Astrocyte of the spinal cord (primary cell): ENCODE data around the gene MEIS1.
A peak's percentile ranks its signal among the peaks of the same experiment; 100 is the strongest.

Experiments used
- DNase-seq: peaks from one replicate; pipeline ENCODE4 v3.0.0; 2011; ENCODE audit warnings: low read depth, low spot score
- H3K4me3 ChIP-seq: 2 replicates; pipeline ENCODE4 v1.5.1; 2011; ENCODE audit warnings: low read depth, mild to moderate bottlenecking, low read length, moderate library complexity
- in situ Hi-C: cut with HindIII; loops from 2 replicates; pipeline ENCODE4 v1.10.0; 2017; ENCODE audit warnings: low sequenced_read_pairs
- TF ChIP-seq, protein P1 (sequence below): IDR thresholded peaks from 2 replicates; pipeline ENCODE4 v1.5.1; 2012; ENCODE audit warnings: low read depth, mild to moderate bottlenecking, low read length, inconsistent platforms

Gene MEIS1

DNA sequence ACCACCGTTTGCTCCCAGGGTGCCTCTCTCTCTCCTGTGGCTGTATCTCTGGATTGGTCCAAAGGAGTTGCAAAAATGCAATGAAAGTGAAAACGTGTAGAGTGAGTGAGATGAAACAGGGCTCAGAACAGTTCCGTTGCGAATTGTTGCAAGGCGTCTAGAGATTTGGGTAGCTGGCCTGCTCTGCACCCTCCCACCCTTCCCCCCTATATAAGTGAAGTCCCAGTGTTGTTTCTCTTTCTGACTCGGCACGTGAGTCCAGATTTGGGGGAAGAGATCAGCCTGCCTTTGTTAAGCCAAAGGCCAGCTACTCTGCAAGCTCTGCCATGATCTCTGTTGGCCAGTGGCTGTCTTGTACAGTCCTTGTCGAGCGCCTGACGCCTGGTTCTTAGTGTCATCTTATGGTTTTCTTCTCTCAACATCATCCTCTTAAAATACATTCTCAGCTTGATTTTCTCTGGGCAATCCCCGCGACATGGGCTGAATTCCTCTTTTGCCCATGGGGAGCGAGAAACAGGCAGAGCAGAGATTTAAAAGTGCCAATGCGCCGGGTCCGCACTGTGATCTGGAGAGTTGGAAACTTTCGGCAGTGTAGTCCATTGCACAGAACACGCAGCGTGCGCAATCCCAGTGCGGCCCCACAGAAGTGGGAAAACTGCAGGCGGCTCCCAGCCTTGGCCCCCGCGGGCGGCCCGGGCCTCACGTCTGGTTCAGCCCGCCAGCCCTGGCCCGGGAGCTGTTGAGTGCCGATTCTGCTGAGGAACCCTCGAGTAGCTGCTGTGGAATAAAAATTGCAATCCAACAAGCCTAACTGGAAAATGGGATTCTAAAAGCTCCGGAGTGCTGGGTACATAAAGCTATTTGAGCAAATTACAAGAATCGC, 9.3 kb downstream of the MEIS1 start:
- in situ Hi-C loops: loop anchor here (25.0 kb wide), 1 partner anchor 118 kb away; no protein-coding TSS in a partner anchor
- DNase-seq: peak; percentile 75
- H3K4me3 ChIP-seq: peak overlapping the region; percentile 30
- TF ChIP-seq, protein P1, sequence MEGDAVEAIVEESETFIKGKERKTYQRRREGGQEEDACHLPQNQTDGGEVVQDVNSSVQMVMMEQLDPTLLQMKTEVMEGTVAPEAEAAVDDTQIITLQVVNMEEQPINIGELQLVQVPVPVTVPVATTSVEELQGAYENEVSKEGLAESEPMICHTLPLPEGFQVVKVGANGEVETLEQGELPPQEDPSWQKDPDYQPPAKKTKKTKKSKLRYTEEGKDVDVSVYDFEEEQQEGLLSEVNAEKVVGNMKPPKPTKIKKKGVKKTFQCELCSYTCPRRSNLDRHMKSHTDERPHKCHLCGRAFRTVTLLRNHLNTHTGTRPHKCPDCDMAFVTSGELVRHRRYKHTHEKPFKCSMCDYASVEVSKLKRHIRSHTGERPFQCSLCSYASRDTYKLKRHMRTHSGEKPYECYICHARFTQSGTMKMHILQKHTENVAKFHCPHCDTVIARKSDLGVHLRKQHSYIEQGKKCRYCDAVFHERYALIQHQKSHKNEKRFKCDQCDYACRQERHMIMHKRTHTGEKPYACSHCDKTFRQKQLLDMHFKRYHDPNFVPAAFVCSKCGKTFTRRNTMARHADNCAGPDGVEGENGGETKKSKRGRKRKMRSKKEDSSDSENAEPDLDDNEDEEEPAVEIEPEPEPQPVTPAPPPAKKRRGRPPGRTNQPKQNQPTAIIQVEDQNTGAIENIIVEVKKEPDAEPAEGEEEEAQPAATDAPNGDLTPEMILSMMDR: no peak

DNA sequence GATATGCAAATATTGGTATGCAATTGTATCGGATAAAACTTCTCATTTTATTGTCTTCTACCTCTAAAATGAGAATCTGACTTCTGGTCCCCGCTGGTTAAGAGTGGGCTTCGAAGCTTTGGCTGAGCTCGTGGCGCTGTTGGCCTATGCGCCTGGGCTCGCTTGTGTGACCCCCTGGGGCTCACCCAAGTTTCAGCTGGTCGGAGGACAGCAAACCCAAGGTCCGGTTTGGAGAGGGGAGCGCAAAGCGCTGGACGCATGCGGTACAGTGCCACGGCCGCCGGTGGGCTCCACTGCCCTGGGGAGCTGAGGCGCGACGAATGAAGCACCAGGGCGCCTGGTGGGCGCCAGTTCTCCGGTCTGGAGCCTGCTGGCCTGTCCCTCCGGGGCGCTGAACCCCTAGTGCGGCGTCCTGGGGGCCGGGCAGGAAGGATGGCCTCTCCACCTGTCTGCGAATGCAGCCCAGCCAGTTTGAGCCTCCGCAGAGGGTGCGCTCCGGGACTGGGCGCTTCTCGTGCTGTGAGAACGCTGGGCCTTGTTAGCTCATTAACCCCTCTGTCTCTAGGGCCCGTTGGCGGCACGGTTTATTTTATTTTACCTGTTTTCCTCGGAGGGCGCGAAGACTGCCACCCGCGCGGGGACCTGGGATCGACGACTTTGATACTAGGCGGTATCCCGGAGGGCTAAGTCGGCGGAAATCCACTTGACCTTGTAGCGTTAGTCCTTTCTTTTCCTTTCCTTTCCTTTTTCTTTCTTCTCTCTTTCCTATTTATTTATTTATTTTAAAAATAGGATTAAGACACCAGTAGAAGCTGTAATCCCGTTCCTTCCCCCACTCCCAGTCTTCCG, 10.4 kb downstream of the MEIS1 start:
- TF ChIP-seq, protein P1: peak; percentile 45
- peak; percentile 68 for DNase-seq
- in situ Hi-C loops: loop anchor here (25.0 kb wide), 1 partner anchor 117 kb away; no protein-coding TSS in a partner anchor
- H3K4me3 ChIP-seq: peak overlapping the region; percentile 44

DNA sequence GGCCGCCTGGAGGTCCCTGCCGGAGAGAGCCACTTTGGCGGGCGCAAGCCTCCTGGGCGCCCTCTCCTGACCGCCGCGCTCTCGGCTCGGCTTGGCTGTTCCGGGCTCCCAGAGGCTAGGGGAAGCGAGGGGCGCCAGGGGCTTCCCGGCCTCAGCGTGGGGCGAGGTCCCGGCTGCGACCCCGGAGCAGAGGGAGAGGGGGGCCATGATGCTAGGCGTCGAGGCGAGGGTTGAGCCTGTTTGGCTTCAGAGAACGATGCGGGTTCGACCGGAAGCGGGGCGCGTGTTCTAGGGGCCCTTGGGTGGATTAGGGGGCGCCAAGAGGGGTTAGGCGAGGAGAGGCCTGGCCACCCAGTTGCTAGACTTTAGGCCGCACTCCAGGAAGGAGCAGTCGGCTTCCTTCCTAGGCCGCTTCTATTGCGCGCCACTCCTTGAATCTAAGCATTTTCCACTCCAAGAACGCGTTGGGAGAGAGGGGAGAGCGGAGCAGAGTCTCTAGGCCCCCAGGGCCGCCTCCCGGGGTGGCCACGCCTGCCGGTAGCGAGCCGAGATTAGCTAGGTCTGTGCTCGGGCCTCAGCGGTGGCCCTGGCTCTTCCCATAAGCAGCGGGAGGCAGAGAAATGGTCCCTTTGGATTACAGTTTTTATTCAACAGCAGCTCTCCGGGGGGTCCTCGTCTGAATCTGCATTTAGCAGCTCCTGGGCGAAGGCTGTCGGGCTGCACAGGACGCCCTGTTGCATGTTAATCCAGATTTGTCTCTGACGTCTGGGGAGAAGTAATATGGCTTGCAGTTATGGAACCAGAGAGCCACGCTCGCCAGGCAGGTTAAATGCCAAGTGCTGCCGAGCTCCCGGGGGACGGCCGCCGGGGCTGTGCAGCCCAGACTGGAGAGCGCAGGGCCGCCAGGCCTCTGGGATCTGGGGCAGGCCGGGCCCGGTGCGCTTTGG, 11.3 kb downstream of the MEIS1 start:
- peak overlapping the region; percentile 44 for H3K4me3 ChIP-seq
- TF ChIP-seq, protein P1: peak; percentile 33
- peak; percentile 76 for DNase-seq
- in situ Hi-C loops: loop anchor here (25.0 kb wide), 1 partner anchor 116 kb away; no protein-coding TSS in a partner anchor

DNA sequence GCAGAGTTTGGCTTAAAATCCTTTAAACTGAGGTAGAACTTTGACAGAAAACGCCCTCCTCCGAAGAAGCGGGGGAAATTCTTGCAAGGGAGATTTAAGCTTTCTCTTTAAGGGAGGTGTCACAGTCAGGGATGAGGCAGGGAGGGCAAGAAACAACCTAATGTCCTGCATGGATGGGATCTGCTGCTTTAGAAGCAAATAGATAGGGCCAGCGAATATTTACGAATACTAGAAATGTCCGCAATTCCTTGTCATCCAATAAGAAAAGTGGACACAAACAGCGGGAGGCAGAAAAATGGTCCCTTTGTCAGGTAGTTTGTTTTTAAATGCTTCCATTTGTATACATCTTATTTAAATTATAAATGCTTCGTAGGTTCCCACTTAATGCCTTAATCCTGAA, 12.0 kb downstream of the MEIS1 start:
- TF ChIP-seq, protein P1: no peak
- peak overlapping the region; percentile 44 for H3K4me3 ChIP-seq
- peak; percentile 58 for DNase-seq
- in situ Hi-C loops: loop anchor here (25.0 kb wide), 1 partner anchor 115 kb away; no protein-coding TSS in a partner anchor

DNA sequence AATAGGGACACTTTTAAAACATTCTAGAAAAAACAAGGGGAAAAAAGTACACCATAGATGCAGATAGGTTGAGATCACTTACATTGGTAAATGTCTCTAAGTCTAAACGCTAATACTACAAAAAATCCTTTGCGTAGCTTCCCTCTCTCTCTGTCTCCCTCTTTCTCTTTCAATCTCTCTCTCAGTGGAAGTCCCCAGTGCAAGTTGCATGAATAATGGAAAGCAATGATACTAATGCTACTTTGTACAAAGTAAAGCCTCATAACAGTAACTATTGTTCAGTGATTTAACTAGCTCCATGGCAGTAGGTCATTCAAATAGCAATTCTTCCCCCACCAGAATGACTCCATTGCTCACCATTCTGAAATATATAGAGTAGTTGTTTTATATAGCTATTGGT, 12.8 kb downstream of the MEIS1 start:
- in situ Hi-C loops: loop anchor here (25.0 kb wide), 1 partner anchor 115 kb away; no protein-coding TSS in a partner anchor
- H3K4me3 ChIP-seq: no peak overlapping the region
- TF ChIP-seq, protein P1: no peak
- DNase-seq: peak; percentile 44
